NCI-H345 treated with DMSO at 0.1 percent for 48 hours (cell line): ENCODE measurements around the gene AP2A2.

Source experiments
- DNase-seq: peaks from one replicate; lab custom pipeline; 2025; ENCODE audit not compliant: unreplicated experiment; lab: John Stamatoyannopoulos, UW

The AP2A2 gene

DNA sequence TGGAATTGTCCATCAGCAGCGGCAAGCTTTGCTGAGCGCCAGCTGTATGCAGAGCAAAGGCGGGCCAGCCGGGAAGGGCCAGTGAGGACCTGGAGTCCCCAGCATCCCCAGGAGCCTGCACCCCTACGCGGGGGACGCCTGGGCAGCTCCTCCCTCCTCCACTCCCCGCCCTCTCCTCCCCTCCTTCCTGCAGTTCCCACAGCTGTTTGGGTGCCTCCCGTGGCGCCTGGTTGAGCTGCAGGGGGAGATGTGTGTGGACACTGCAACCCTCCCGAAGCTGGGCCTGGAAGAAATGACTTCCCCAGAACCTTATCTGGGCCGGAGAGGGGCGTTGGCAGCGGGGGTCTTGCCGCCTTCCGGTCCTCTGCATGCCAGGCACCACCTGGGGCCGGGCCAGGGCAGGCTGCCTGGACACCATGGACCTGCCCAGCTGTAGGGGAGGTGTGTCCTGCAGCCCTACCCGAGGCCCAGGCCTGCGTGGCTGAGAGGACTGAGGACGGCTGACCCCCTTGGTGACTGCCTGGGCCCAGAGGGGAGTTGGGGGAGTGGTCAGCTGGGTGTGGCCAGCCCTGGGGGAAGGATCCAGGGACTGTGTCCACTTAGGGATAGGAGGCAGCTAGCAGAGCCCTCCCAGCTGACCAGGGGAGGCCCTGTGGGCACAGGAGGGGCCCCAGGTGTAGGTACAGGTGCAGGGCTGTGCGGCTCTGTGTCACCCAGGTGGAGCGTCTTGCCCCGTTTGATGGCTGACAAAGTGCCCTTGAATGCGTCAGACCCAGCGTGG lies 127.6 kb downstream of the AP2A2 start:
- no peak for DNase-seq

DNA sequence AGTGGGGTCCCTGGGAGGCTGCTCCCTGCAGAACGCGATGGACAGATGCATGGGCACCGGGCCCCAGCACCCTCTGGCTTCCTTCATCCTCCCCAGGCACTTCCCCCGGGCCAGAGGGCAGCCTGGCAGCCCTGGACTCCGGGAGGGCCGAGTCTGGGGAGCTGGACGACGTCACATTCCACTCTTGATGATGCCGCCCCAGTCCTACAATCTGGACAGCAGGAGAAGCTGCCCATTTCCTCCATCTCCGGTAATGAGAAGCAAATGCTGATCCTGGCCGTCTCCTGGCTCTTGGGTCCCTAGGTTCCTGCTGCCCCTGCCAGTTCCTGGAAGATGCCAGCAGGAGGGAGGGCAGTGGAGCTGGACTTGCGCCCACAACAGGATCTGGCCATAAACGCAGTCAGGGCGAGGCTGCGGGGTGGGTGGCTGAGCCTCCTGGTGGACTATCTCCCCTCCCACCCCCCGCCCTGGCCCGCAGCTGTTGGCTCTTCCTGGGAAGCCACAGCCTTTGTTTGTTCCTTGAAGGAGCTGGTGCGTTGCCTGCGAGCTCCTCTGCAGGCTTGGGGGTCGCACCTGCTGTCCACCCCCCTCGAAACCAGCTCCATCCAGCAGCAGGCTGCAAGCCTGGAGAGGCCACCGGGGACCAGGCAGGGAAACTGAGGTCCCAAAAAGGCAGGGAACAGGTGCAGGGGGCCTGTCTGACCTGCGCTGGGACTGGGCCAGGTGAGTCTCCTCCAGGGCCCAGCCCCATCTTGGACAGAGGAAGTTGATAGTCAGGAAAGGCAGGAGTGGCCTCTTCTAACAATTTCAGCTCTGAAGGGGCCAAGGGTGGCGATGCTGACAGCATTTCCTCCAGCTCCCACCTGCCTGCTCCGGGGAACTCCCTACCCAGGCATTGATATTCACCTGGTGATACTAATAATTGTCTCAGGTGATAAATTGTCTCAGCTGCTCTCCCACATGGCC lies 128.8 kb downstream of the AP2A2 start:
- no peak for DNase-seq

DNA sequence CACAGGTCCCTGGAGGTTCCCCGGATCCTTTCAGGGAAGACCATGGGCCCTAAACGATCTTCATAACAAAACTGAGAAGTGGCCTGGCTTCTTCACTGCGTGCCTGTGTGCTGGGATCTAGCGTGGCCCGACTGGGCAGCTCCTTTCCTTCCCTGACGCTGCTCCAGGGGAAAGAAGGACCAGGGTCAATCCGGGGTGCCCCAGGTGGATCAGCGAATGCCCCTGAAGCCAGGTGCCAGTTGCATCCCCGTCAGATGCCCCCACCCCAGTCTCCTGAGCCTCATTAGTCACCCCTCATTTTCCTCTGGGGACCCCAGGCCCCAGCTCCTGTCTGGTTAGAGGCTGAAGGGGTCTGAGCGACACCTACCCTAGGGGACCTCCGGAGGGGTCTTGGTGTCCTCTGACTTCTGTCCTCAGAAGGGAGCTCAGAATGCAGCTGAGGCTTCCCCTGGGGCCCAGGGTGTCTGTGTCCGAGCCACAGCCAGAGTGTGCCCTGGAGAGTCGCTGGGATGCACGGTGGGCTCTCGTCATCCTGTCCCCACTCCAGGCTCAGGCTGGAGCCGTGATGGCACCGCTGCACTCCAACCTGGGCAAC lies 129.5 kb downstream of the AP2A2 start:
- no peak for DNase-seq

DNA sequence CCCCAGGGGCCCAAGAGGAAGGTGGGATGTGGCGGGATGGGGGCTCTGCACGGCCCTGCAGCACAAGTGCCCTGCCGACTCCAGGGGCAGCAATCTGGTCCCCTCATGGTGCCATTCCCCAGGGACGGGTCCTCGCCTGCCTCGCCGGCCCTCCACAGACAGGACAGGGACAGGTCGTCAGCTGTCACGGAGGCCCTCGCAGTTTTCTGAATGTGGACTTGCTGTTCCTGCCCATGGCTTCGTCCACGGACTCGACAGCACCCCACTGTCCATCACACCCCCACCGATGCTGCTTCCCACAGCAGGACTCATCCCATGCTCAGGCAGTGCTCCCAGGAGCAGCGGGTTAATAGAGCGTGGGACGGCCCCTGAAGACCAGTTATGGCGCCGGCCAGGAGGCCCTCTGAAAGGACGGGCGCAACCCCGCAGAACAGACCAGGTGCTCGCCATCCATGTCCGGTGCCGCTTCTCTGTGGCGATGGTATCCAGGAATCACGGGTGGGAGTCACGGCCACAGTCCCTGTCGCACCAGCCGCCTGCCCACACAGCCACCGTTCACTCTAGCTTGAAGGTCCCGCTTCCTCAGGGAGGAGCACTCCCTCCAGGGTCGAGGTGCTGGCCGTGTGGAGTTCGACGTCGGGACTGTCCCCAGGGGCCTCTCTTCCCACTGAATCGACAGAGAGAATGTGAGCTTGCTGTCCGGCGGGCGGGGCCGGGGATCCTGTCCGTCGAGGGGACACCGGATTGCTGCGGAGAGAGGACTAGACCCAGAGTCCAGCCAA lies 130.5 kb downstream of the AP2A2 start:
- DNase-seq: no peak

DNA sequence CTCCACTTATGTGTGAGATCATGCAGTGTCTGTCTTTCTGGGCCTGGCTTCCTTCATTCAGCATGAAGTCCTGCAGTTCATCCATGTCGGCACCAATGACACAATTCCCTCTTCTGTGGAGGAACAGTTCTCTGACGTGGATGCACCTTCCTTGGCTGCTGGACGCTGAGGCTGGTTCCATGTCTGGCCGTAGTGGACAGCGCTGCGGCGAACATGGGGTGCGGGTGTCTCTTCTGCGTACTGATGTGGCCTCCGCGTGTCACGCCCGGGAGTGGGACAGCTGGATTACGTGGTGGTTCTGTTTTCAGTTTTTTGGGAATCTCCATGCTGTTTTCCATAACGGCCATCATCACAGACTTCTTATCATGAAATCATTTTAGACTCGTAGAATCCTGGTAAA lies 132.1 kb downstream of the AP2A2 start:
- DNase-seq: no peak

DNA sequence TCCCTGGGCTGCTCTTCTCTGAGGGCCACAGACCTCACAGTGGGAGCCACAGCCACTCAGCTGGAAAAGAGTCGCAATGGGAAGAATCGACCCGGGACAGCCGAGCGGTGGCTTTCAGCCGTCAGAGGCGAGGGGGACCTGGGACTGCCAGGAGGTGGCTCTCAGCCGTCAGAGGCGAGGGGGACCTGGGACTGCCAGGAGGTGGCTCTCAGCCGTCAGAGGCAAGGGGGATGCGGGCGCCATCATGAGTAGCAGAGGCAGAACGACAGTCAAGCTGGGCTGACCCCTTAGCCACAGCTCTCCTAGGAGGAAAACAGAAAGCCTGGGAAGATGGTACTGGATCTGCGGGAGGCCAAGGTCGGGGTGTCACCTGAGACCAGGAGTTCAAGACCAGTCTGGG lies 134.1 kb downstream of the AP2A2 start:
- no peak for DNase-seq

DNA sequence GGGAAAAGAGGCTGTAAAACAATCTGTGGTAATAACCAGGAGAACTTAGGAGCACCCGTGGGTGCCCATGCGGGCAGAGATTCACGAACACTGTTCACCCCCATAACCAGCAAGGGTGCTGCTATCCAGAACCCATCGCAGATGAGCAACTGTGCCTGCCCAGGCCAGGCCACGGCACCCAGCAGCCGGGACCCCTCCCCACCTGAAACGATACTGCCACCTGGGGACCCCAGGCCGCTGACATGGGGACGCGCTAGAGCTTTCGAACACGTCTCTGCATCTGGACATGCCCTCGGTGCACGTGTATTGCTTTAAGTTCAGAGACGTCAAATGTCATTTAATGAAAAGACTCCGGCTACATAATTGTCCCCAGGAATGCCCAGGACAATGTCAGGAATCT lies 134.7 kb downstream of the AP2A2 start:
- DNase-seq: no peak

DNA sequence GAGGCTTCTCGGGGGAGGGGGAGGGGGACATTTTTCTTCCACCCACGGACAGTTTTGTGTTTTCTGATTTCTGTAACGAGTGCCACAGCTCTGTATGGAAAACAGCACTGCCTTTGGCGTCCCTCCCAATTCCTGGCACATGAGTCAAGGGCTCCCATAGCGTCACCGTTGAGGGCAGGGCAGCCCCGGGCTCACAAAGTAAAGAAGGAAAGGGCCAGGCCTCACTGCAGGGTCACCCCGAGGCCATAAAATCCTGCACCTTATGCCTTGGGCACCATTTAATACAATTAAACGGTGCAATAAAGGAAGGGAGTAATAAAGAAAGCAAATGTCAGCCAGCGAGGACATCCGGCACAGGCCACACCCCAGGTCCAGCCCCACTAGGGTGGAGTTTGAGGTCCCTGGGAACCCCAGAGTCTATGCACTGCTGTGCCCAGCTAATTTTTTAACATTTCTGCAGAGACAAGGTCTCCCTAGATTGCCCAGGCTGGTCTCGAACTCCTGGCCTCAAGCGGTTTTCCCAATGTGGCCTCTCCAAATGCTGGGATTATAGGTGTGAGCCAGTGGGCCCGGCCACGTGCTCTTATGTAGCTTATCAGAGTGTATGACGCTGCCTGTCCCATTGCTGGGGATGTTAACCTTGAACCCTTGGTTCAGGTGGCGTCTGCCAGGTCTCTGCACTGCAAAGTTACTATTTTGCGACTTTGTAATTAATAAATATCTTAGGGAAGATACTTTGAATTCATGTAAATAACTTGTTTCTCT lies 135.4 kb downstream of the AP2A2 start:
- no peak for DNase-seq
